Measurements from ENCODE around the gene HSPG2. TPM values are rescaled to one million over a fixed set of nuclear protein-coding genes. Genes with fewer than 3 reads are reported as not detected.
"Not testable (repeated sequence)": the region's sequence is repeated elsewhere in the genome, so short reads cannot be mapped to it uniquely, and the experiment has no call there.

HSPG2 gene
- total and polyA plus RNA-seq, 8 donors: 50.4 to 164 (median 63.9) TPM

DNA sequence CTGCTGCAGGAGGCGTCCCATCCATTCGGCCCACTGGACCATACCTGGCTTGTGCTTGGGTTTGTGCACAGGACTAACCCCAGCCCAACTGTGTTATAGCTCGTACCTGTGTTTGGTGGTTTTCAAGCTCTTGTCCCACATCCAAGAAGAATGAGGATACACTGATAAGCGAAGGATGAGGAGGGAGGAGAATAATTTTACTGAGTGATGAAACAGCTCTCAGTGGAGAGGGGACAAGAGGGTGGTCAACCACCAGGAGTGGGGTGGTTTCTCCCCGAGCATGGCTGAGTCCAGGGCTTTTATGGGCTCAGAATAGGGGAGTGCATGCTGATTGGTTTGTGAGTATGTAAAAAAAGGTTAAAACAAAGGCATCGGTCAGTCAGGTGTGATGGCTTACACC, 142.0 kb downstream of the HSPG2 start:
- Histone ChIP-seq H3K4me3 (no peak overlapping the region), H3K27ac (no peak overlapping the region), H3K36me3 (no peaks in the 10 kb centered on the region), H3K4me1 (no peaks in the 10 kb centered on the region), H3K9me3 (no peaks in the 10 kb centered on the region), H3K27me3 (no peaks in the 10 kb centered on the region)
- DNase-seq (no peak), FAIRE-seq (no peak), ATAC-seq (no peak)
- TF ChIP-seq, protein P1, sequence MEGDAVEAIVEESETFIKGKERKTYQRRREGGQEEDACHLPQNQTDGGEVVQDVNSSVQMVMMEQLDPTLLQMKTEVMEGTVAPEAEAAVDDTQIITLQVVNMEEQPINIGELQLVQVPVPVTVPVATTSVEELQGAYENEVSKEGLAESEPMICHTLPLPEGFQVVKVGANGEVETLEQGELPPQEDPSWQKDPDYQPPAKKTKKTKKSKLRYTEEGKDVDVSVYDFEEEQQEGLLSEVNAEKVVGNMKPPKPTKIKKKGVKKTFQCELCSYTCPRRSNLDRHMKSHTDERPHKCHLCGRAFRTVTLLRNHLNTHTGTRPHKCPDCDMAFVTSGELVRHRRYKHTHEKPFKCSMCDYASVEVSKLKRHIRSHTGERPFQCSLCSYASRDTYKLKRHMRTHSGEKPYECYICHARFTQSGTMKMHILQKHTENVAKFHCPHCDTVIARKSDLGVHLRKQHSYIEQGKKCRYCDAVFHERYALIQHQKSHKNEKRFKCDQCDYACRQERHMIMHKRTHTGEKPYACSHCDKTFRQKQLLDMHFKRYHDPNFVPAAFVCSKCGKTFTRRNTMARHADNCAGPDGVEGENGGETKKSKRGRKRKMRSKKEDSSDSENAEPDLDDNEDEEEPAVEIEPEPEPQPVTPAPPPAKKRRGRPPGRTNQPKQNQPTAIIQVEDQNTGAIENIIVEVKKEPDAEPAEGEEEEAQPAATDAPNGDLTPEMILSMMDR (IDR thresholded peaks at IDR 0.05): no peak
- 92 to 94% methylated on average over 6 of the region's 6 CpGs for WGBS, 2 donors
- intact Hi-C loops (cut with DNase I): no loop called here

DNA sequence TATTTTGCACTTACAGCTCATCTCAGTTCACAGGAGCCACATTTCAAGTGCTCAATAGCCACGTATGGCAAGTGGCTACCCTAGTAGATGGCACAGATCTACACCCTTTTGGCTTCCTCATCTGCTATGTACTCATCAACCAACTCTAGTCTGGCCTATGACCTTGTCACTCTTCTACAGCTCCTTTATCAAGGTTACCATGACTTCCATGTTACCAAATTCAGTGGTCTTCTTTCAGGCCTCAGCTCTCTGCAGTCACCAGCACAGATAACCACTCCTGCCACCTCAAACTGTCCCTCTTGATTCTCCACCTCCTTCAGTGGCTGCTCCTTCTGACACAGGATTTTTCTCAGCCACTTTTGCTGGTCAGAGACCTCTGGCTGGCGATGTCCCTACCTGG, 142.5 kb downstream of the HSPG2 start:
- H3K36me3 ChIP-seq: no peaks in the 10 kb centered on the region
- TF ChIP-seq, protein P1 (IDR thresholded peaks at IDR 0.05): no peak
- intact Hi-C loops (cut with DNase I): no loop called here
- H3K27me3 ChIP-seq: no peaks in the 10 kb centered on the region
- WGBS, 2 donors: 93 to 100% methylated on average over 2 of the region's 2 CpGs
- DNase-seq (no peak), FAIRE-seq (no peak), ATAC-seq (no peak)
- no peaks in the 10 kb centered on the region for H3K4me1 ChIP-seq
- H3K27ac ChIP-seq: no peak overlapping the region
- H3K4me3 ChIP-seq: no peak overlapping the region
- H3K9me3 ChIP-seq: no peaks in the 10 kb centered on the region

DNA sequence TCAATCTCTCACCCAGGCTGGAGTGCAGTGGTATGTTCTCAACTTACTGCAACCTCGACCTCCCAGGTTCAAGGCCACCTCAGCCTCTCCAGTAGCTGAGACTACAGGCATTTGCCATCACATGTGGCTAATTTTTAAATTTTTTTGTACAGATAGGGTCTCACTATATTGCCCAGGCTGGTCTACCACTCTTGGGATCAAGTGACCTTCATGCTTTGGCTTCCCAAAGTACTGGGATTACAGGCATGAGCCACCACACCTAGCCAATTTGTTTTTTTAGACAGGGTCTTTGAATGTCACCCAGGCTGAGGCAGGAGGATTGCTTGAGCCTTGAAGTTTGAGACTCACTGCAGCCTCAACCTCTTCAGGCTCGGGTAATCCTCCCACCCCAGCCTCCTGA, 144.0 kb downstream of the HSPG2 start:
- WGBS, 2 donors: 73 to 87% methylated on average over 2 of the region's 2 CpGs
- Histone ChIP-seq H3K36me3 (no peaks in the 10 kb centered on the region), H3K27me3 (no peaks in the 10 kb centered on the region), H3K4me1 (no peaks in the 10 kb centered on the region), H3K4me3 (no peak overlapping the region), H3K27ac (no peak overlapping the region), H3K9me3 (no peaks in the 10 kb centered on the region)
- TF ChIP-seq, protein P1 (IDR thresholded peaks at IDR 0.05): no peak
- FAIRE-seq (no peak), ATAC-seq (no peak), DNase-seq (no peak)
- intact Hi-C loops (cut with DNase I): no loop called here

DNA sequence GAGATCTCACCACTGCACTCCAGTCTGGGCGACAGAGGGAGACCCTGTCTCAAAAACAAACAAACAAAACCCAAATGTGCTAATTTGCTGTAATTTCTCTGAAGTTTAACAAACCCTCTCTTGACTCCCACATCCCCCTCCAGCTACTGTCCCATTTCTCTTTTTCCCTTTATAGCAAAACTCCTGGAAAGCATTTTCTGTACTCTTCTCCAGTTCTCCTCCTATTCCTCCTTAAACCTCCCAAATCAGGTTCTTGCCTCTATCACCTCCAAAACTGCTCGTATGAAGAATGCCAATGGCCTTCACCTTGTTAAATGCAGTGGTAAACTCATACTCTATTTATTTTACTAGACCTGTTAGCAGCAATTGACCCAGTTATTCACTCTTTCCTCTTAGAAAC, 150.5 kb downstream of the HSPG2 start:
- 70 to 72% methylated on average over 2 of the region's 2 CpGs for WGBS, 2 donors
- no peak overlapping the region for H3K27ac ChIP-seq
- no peak for DNase-seq
- H3K4me1 ChIP-seq: no peaks in the 10 kb centered on the region
- TF ChIP-seq, protein P1 (IDR thresholded peaks at IDR 0.05): no peak
- intact Hi-C loops (cut with DNase I): loop anchor here in 1 of 3 donors (10.0 kb wide), 1 partner anchor 178 kb away; no protein-coding TSS in a partner anchor
- no peak for ATAC-seq
- no peaks in the 10 kb centered on the region for H3K27me3 ChIP-seq
- H3K36me3 ChIP-seq: no peaks in the 10 kb centered on the region
- FAIRE-seq: no peak
- H3K9me3 ChIP-seq: no peaks in the 10 kb centered on the region
- H3K4me3 ChIP-seq: no peak overlapping the region

DNA sequence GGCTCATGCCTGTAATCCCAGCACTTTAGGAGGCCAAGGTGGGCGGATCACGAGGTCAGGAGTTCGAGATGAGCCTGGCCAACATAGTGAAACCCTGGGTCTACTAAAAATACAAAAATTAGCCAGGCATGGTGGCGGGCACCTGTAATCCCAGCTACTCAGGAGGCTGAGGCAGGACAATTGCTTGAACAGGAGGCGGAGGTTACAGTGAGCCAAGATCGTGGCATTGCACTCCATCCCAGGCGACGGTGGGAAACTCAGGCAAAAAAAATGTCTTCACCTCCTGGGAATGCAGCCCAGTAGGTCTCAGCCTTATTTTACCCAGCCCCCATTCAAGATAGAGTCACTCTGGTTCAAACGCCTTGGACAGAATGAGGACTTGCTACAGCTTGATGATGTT, 151.3 kb downstream of the HSPG2 start:
- H3K4me3 ChIP-seq, H3K36me3 ChIP-seq, H3K9me3 ChIP-seq, FAIRE-seq, H3K27ac ChIP-seq, H3K4me1 ChIP-seq, ATAC-seq, DNase-seq, H3K27me3 ChIP-seq: not testable (repeated sequence)
- intact Hi-C loops (cut with DNase I): loop anchor here in 1 of 3 donors (10.0 kb wide), 1 partner anchor 179 kb away; no protein-coding TSS in a partner anchor
- WGBS, 2 donors: 86 to 91% methylated on average over 9 of the region's 9 CpGs

Measured in pancreas (tissue), 10 donors.